Parathyroid adenoma (tissue), 2 donors: Measurements from ENCODE around the gene LRTM2.

Experiments used
- H2AFZ ChIP-seq: fragments of 300-600 bp; sonication (generic); one replicate; pipeline ENCODE4 v1.7.0; 2017; ENCODE audit warnings: antibody characterized with exemption, mild to moderate bottlenecking
- H3K27ac ChIP-seq: fragments of 300-600 bp; sonication (generic); one replicate; pipeline ENCODE4 v1.7.0; 2017
- H3K27me3 ChIP-seq: fragments of 300-600 bp; sonication (generic); one replicate; pipeline ENCODE4 v1.7.0; 2017; ENCODE audit warnings: low read length; ENCODE audit not compliant: control insufficient read depth, insufficient read depth
- H3K36me3 ChIP-seq: fragments of 300-600 bp; sonication (generic); one replicate; pipeline ENCODE4 v1.7.0; 2017; ENCODE audit warnings: low read length; ENCODE audit not compliant: control insufficient read depth, insufficient read depth
- H3K4me1 ChIP-seq: fragments of 300-600 bp; sonication (generic); one replicate; pipeline ENCODE4 v1.7.0; 2017; ENCODE audit warnings: control low read depth
- H3K4me2 ChIP-seq: fragments of 300-600 bp; sonication (generic); one replicate; pipeline ENCODE4 v1.7.0; 2017; ENCODE audit warnings: low read length
- H3K4me3 ChIP-seq: fragments of 300-600 bp; sonication (generic); one replicate; pipeline ENCODE4 v1.7.0; 2017; ENCODE audit warnings: low read depth, low read length
- H3K79me2 ChIP-seq: fragments of 300-600 bp; sonication (generic); one replicate; pipeline ENCODE4 v1.7.0; 2017; ENCODE audit warnings: control low read depth
- H3K9ac ChIP-seq: fragments of 300-600 bp; sonication (generic); one replicate; pipeline ENCODE4 v1.7.0; 2017; ENCODE audit warnings: mild to moderate bottlenecking
- H3K9me3 ChIP-seq: fragments of 300-600 bp; sonication (generic); one replicate; pipeline ENCODE4 v1.7.0; 2017; ENCODE audit warnings: low read length; ENCODE audit not compliant: control insufficient read depth
- CTCF ChIP-seq: fragments of 300-600 bp; sonication (generic); IDR thresholded peaks from one replicate; pipeline ENCODE4 v1.7.0; 2017; ENCODE audit warnings: antibody characterized with exemption, mild to moderate bottlenecking
- donor health status: primary hyperparathyroidism.

The LRTM2 gene

GRCh38 chr12:1857821-1858220 lies 37.5 kb downstream of the LRTM2 start:
- H2AFZ ChIP-seq: no peak overlapping the region
- no peak overlapping the region for H3K27ac ChIP-seq
- H3K9me3 ChIP-seq: no peaks in the 10 kb centered on the region
- no peak overlapping the region for H3K4me2 ChIP-seq
- H3K4me1 ChIP-seq: peaks cover 2% of the 10 kb centered on the region
- no peak for TF ChIP-seq CTCF
- H3K9ac ChIP-seq: no peak overlapping the region
- H3K4me3 ChIP-seq: no peak overlapping the region
- no peaks in the 10 kb centered on the region for H3K36me3 ChIP-seq
- H3K79me2 ChIP-seq: no peaks in the 10 kb centered on the region
- H3K27me3 ChIP-seq: no peaks in the 10 kb centered on the region

- no peaks in the 10 kb centered on the region for H3K79me2 ChIP-seq
- H2AFZ ChIP-seq: no peak overlapping the region
- H3K4me1 ChIP-seq: peaks cover 2% of the 10 kb centered on the region
- no peak overlapping the region for H3K27ac ChIP-seq
- H3K36me3 ChIP-seq: no peaks in the 10 kb centered on the region
- H3K27me3 ChIP-seq: no peaks in the 10 kb centered on the region
- TF ChIP-seq CTCF: no peak
- H3K9me3 ChIP-seq: no peaks in the 10 kb centered on the region
- H3K4me2 ChIP-seq: no peak overlapping the region
- H3K4me3 ChIP-seq: no peak overlapping the region
- no peak overlapping the region for H3K9ac ChIP-seq
Observed at GRCh38 chr12:1858456-1858855, 38.1 kb downstream of the LRTM2 start.

- no peaks in the 10 kb centered on the region for H3K9me3 ChIP-seq
- H2AFZ ChIP-seq: no peak overlapping the region
- peaks cover 2% of the 10 kb centered on the region for H3K4me1 ChIP-seq
- H3K27ac ChIP-seq: no peak overlapping the region
- no peak overlapping the region for H3K4me3 ChIP-seq
- no peak overlapping the region for H3K9ac ChIP-seq
- H3K36me3 ChIP-seq: no peaks in the 10 kb centered on the region
- no peak for TF ChIP-seq CTCF
- no peaks in the 10 kb centered on the region for H3K79me2 ChIP-seq
- no peaks in the 10 kb centered on the region for H3K27me3 ChIP-seq
- H3K4me2 ChIP-seq: no peak overlapping the region
Observed at GRCh38 chr12:1859643-1860042, 39.3 kb downstream of the LRTM2 start.

GRCh38 chr12:1862973-1863372 lies 42.6 kb downstream of the LRTM2 start:
- Histone ChIP-seq H3K4me3 (no peak overlapping the region), H3K4me2 (no peak overlapping the region), H2AFZ (no peak overlapping the region), H3K27me3 (no peaks in the 10 kb centered on the region), H3K9ac (no peak overlapping the region), H3K27ac (no peak overlapping the region), H3K4me1 (peaks cover 2% of the 10 kb centered on the region), H3K9me3 (no peaks in the 10 kb centered on the region), H3K79me2 (no peaks in the 10 kb centered on the region), H3K36me3 (no peaks in the 10 kb centered on the region)
- no peak for TF ChIP-seq CTCF

GRCh38 chr12:1863823-1864222 lies 43.5 kb downstream of the LRTM2 start:
- Histone ChIP-seq H3K9me3 (no peaks in the 10 kb centered on the region), H3K9ac (no peak overlapping the region), H3K27me3 (no peaks in the 10 kb centered on the region), H3K4me1 (peaks cover 2% of the 10 kb centered on the region), H3K79me2 (no peaks in the 10 kb centered on the region), H3K27ac (no peak overlapping the region), H3K36me3 (no peaks in the 10 kb centered on the region), H3K4me2 (no peak overlapping the region), H3K4me3 (no peak overlapping the region), H2AFZ (no peak overlapping the region)
- TF ChIP-seq CTCF: no peak
